Heart left ventricle (tissue), 16 donors: ENCODE measurements around the gene MAMDC4. TPM values are rescaled to one million over a fixed set of nuclear protein-coding genes. Genes with fewer than 3 reads are reported as not detected.

Experiments used
- ATAC-seq, 4 donors: fragments of 200-7000 bp; cut with Tn5 transposase; one replicate each; pipeline ENCODE4 v1.9.1; 2020 to 2022; ENCODE audit warnings: moderate library complexity in 4 of 4, mild to moderate bottlenecking in 3 of 4, moderate number of reproducible peaks in 1 of 4
- DNase-seq, 5 donors: peaks; one replicate each; pipeline ENCODE4 v3.0.0-alpha.2; 2020
- H3K27ac ChIP-seq, 12 donors: fragments of 200-600 bp; sonication (generic) in 4 of 12; one replicate each; pipeline versions ENCODE4 v1.5.0 to v1.8.0; 2016 to 2022; ENCODE audit warnings: mild to moderate bottlenecking in 2 of 12
- H3K27me3 ChIP-seq, 9 donors: fragments of 200-600 bp; sonication (generic) in 2 of 9; one replicate each; pipeline versions ENCODE4 v1.5.1 to v1.8.0; 2016 to 2022; ENCODE audit warnings: mild to moderate bottlenecking in 3 of 9
- H3K36me3 ChIP-seq, 9 donors: fragments of 200-600 bp; sonication (generic) in 2 of 9; one replicate each; pipeline versions ENCODE4 v1.5.0 to v1.8.0; 2018 to 2022; ENCODE audit warnings: mild to moderate bottlenecking in 2 of 9
- H3K4me1 ChIP-seq, 12 donors: fragments of 200-600 bp; sonication (generic) in 4 of 12; one replicate each; pipeline versions ENCODE4 v1.5.0 to v1.8.0; 2016 to 2022; ENCODE audit warnings: mild to moderate bottlenecking in 3 of 12
- H3K4me3 ChIP-seq, 12 donors: fragments of 200-600 bp; sonication (generic) in 4 of 12; one replicate each; pipeline versions ENCODE4 v1.5.0 to v1.8.0; 2017 to 2022; ENCODE audit warnings: mild to moderate bottlenecking in 9 of 12, moderate library complexity in 4 of 12
- H3K9me3 ChIP-seq, 12 donors: fragments of 200-600 bp; sonication (generic) in 4 of 12; one replicate each; pipeline versions ENCODE4 v1.5.0 to v1.8.0; 2016 to 2022; ENCODE audit warnings: mild to moderate bottlenecking in 1 of 12
- CTCF ChIP-seq, 12 donors: fragments of 200-600 bp; sonication (generic) in 4 of 12; IDR thresholded peaks; one replicate each; pipeline versions ENCODE4 v1.5.0 to v1.8.0; 2018 to 2022; ENCODE audit warnings: antibody characterized with exemption in 12 of 12, mild to moderate bottlenecking in 5 of 12
- POLR2A ChIP-seq, 2 donors: fragments of 450-650 bp; IDR thresholded peaks; one replicate each; pipeline ENCODE4 v1.6.1; 2017; ENCODE audit warnings: antibody characterized with exemption in 2 of 2, mild to moderate bottlenecking in 2 of 2, moderate library complexity in 2 of 2
- WGBS, 4 donors: extraction: QIAGEN DNeasy Blood & Tissue Kit in 2 of 4; methylation state at CpG; one replicate each; pipeline versions ENCODE4 v1.1.5 to v1.1.7; 2013 to 2018; 5-methylcytosine and 5-hydroxymethylcytosine counted together
- intact Hi-C, 10 donors: fragments of 100-400 bp; cut with DNase I; formaldehyde crosslinking; loops; one replicate each; pipeline versions ENCODE4 v1.11.1 to v1.14.2; 2022
- polyA plus RNA-seq, 2 donors: library from polyadenylated mRNA; stranded (reverse); fragments of 200-250 nt; gene quantifications; one replicate each; pipeline ENCODE4 v1.2.3, GENCODE V29; 2013
- total RNA-seq, 9 donors: library from RNA; depleted of rRNA in 2 of 9; stranded (reverse); fragments of >200 nt in 2 of 9; fragmentation: NEBNext Ultra II Directional in 3 of 9; extraction: Animal tissue kit (Norgen Biotek cat#: 25700) in 3 of 9; gene quantifications; one replicate each; pipeline versions ENCODE4 v1.1.0 to v1.2.4, GENCODE V29; 2016 to 2023
- donor health status: ischemic (EF 13 %, LVEDD 7.1; RV severe dilation, severe dysfunction).
- donor health status: healthy with polysubstance abuse.
- donor health status: DM: no; HTN: yes; CAD: no.
- donor health status: DM: no; HTN: no; CAD: no.
- donor health status: ischemic (EF 25% LVEDD 6.9; RV normal size, moderate dysfunction).
- donor health status: ischemic (EF 25% LVEDD 5.7; RV mildly dilated, moderate dysfunction).
- donor health status: healthy.
- donor health status: DM: yes; HTN: yes; CAD: no.
- donor health status: ischemic (EF 35%, LVEDD 5.7; RV mildly dilated, moderate dysfunction).
- donor health status: nonischemic (EF 11% LVEDD 7.7; RV severe dilation, severe dysfunction).
- donor health status: DM: yes; HTN: yes; CAD: no.
- donor health status: PGD.
- donor health status: ischemic (EF 29% LVEDD 5.4; RV normal size, mild dysfunction).
- donor health status: nonischemic (EF 23%, LVEDD 6.1; RV moderate dilation, normal function).

MAMDC4 gene
- total and polyA plus RNA-seq, 11 donors, result 2.9 to 14.9 (median 6.1) TPM

GRCh38 chr9:136852664-136853595 is 784 bp downstream of the MAMDC4 start:
- H3K4me3 ChIP-seq, result no peak overlapping the region
- 87 to 94% (median 90%) methylated on average over 23 to 29 of the region's 29 CpGs for WGBS, 4 donors
- ATAC-seq (no peak), DNase-seq (peak in 3 of 5 donors; percentile 22 to 59 (median 27))
- H3K36me3 ChIP-seq, result peaks cover 0 to 15% (median 9%) of the 10 kb centered on the region in 9 donors
- no peaks in the 10 kb centered on the region for H3K9me3 ChIP-seq
- TF ChIP-seq CTCF (IDR thresholded peaks at IDR 0.05) (no peak), POLR2A (IDR thresholded peaks at IDR 0.05) (no peak)
- H3K27me3 ChIP-seq, result no peaks in the 10 kb centered on the region
- intact Hi-C loops, result loop anchor here in 3 of 10 donors (5.0 kb wide), 2 partner anchors 74 to 89 kb away; partner anchors contain the start of gene FBXW5 (in 2 of the 3)
- peak overlapping the region in 1 of 12 donors; percentile 95 for H3K27ac ChIP-seq
- H3K4me1 ChIP-seq, result peaks cover 4 to 34% (median 20%) of the 10 kb centered on the region in 12 donors

GRCh38 chr9:136853596-136854112 is 1.5 kb downstream of the MAMDC4 start:
- Histone ChIP-seq H3K4me1 (peaks cover 4 to 34% (median 20%) of the 10 kb centered on the region in 12 donors), H3K4me3 (no peak overlapping the region), H3K27me3 (no peaks in the 10 kb centered on the region), H3K27ac (no peak overlapping the region), H3K36me3 (peaks cover 0 to 15% (median 9%) of the 10 kb centered on the region in 9 donors), H3K9me3 (no peaks in the 10 kb centered on the region)
- DNase-seq (peak in 3 of 5 donors; percentile 15 to 48 (median 20)), ATAC-seq (no peak)
- TF ChIP-seq CTCF (IDR thresholded peaks at IDR 0.05) (no peak), POLR2A (IDR thresholded peaks at IDR 0.05) (no peak)
- WGBS, 4 donors, result 82 to 89% (median 85%) methylated on average over 7 to 18 of the region's 18 CpGs
- intact Hi-C loops, result loop anchor here in 3 of 10 donors (5.0 kb wide), 2 partner anchors 74 to 89 kb away; partner anchors contain the start of gene FBXW5 (in 2 of the 3)

GRCh38 chr9:136854113-136854841 is 2.1 kb downstream of the MAMDC4 start:
- ATAC-seq (no peak), DNase-seq (peak in 4 of 5 donors; percentile 27 to 30 (median 30))
- Histone ChIP-seq H3K4me1 (peaks cover 4 to 40% (median 23%) of the 10 kb centered on the region in 12 donors), H3K27ac (no peak overlapping the region), H3K9me3 (no peaks in the 10 kb centered on the region), H3K4me3 (no peak overlapping the region), H3K27me3 (no peaks in the 10 kb centered on the region), H3K36me3 (peaks cover 0 to 15% (median 9%) of the 10 kb centered on the region in 9 donors)
- 67 to 86% (median 81%) methylated on average over 8 to 30 of the region's 30 CpGs for WGBS, 4 donors
- intact Hi-C loops, result loop anchor here in 3 of 10 donors (5.0 kb wide), 2 partner anchors 73 to 88 kb away; partner anchors contain the start of gene FBXW5 (in 2 of the 3)
- no peak for TF ChIP-seq POLR2A (IDR thresholded peaks at IDR 0.05)
- TF ChIP-seq CTCF (IDR thresholded peaks at IDR 0.05), result no peak
